ENCODE measurements around the gene INTU. TPM values are rescaled to one million over a fixed set of nuclear protein-coding genes. Genes with fewer than 3 reads are reported as not detected.

INTU gene
- total and polyA plus RNA-seq, 12 donors, result 2.5 to 12.5 (median 5.0) TPM

DNA sequence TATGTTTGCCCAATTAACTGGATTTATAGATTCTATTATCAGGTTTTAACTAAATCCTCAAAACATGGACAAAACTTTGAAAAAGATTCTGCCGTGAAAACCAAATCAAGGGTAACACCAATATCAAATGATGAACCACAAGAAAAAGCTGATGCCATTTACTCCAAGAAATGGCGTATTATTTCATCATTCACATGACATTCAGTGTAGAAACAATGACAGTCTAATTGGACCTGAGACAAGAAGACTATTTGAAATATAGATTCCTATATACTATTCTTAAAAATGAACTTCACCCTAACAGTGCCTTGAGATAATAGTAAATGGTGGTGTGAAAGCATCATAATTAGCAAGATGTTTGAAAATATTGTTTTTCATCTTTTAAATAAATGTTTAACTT is 102.2 kb downstream of the INTU start:
- Histone ChIP-seq H3K36me3 (replicated peaks in 1 of 2) (no peaks in the 10 kb centered on the region), H3K4me3 (no peak overlapping the region), H3K9me3 (replicated peaks in 1 of 3) (no peaks in the 10 kb centered on the region), H3K27me3 (peaks cover 3% of the 10 kb centered on the region), H3K4me1 (replicated peaks in 1 of 2) (no peaks in the 10 kb centered on the region), H3K27ac (no peak overlapping the region)
- WGBS, 4 donors, result 67 to 75% (median 69%) methylated on average over 2 of the region's 2 CpGs
- intact Hi-C loops (cut with DNase I), result loop anchor here in 1 of 2 donors (5.0 kb wide), 1 partner anchor 128 kb away; no protein-coding TSS in a partner anchor
- no peak for TF ChIP-seq POLR2A (IDR thresholded peaks at IDR 0.05)
- TF ChIP-seq, protein P1, sequence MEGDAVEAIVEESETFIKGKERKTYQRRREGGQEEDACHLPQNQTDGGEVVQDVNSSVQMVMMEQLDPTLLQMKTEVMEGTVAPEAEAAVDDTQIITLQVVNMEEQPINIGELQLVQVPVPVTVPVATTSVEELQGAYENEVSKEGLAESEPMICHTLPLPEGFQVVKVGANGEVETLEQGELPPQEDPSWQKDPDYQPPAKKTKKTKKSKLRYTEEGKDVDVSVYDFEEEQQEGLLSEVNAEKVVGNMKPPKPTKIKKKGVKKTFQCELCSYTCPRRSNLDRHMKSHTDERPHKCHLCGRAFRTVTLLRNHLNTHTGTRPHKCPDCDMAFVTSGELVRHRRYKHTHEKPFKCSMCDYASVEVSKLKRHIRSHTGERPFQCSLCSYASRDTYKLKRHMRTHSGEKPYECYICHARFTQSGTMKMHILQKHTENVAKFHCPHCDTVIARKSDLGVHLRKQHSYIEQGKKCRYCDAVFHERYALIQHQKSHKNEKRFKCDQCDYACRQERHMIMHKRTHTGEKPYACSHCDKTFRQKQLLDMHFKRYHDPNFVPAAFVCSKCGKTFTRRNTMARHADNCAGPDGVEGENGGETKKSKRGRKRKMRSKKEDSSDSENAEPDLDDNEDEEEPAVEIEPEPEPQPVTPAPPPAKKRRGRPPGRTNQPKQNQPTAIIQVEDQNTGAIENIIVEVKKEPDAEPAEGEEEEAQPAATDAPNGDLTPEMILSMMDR (IDR thresholded peaks at IDR 0.05), result no peak
- DNase-seq, result no peak

DNA sequence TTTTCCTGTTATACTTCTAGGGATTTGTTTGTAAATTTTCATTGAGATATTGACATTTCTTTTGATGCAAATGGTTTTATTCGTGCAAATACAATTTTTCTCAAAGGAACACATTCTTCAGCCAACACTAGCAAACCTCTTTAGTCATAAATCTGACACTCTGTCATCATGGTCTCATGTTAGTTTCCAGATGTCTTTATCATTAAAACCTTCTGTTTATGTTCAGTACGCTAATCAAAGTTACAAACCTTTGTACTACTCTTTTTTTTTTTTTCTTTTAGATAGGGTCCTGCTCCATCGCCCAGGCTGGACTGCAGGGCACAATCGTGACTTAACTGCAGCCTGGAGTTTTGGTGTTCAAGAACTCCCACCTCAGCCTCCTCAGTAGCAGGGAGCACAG is 104.5 kb downstream of the INTU start:
- no peaks in the 10 kb centered on the region for H3K9me3 ChIP-seq (replicated peaks in 1 of 3)
- intact Hi-C loops (cut with DNase I), result no loop called here
- 47 to 56% (median 49%) methylated on average over 4 of the region's 4 CpGs for WGBS, 4 donors

GRCh38 chr4:127741247-127741646 is 108.5 kb downstream of the INTU start:
- no peaks in the 10 kb centered on the region for H3K9me3 ChIP-seq (replicated peaks in 1 of 3)
- H3K4me3 ChIP-seq, result no peak overlapping the region
- no peaks in the 10 kb centered on the region for H3K36me3 ChIP-seq (replicated peaks in 1 of 2)
- no peaks in the 10 kb centered on the region for H3K4me1 ChIP-seq (replicated peaks in 1 of 2)
- H3K27ac ChIP-seq, result no peak overlapping the region
- intact Hi-C loops (cut with DNase I), result no loop called here
- WGBS, 4 donors, result 91 to 100% (median 97%) methylated on average over 1 of the region's 1 CpG
- TF ChIP-seq POLR2A (IDR thresholded peaks at IDR 0.05), result no peak
- TF ChIP-seq, protein P1 (IDR thresholded peaks at IDR 0.05), result no peak
- no peak for DNase-seq
- no peaks in the 10 kb centered on the region for H3K27me3 ChIP-seq

More for the DNA sequence above, 104.5 kb downstream of the INTU start:
- Histone ChIP-seq H3K4me1 (replicated peaks in 1 of 2) (no peaks in the 10 kb centered on the region), H3K4me3 (no peak overlapping the region), H3K27ac (no peak overlapping the region), H3K36me3 (replicated peaks in 1 of 2) (no peaks in the 10 kb centered on the region), H3K27me3 (peaks cover under 1% of the 10 kb centered on the region)
- DNase-seq, result no peak
- TF ChIP-seq POLR2A (IDR thresholded peaks at IDR 0.05), result no peak
- TF ChIP-seq, protein P1 (IDR thresholded peaks at IDR 0.05), result no peak

- no peaks in the 10 kb centered on the region for H3K36me3 ChIP-seq (replicated peaks in 1 of 2)
- no peaks in the 10 kb centered on the region for H3K4me1 ChIP-seq (replicated peaks in 1 of 2)
- TF ChIP-seq POLR2A (IDR thresholded peaks at IDR 0.05), result no peak
- TF ChIP-seq, protein P1 (IDR thresholded peaks at IDR 0.05), result no peak
- peaks cover 0 to 4% (median 0%) of the 10 kb centered on the region in 3 donors for H3K9me3 ChIP-seq (replicated peaks in 1 of 3)
- 77 to 85% (median 82%) methylated on average over 4 of the region's 4 CpGs for WGBS, 4 donors
- no peak overlapping the region for H3K27ac ChIP-seq
- DNase-seq, result no peak
- no peak overlapping the region for H3K4me3 ChIP-seq
- H3K27me3 ChIP-seq, result no peaks in the 10 kb centered on the region
- intact Hi-C loops (cut with DNase I), result no loop called here
Measured at GRCh38 chr4:127747883-127748282, 115.1 kb downstream of the INTU start.

Data from adrenal gland (tissue), 12 donors.